ENCODE measurements around the gene CCDC141.
"Not testable (repeated sequence)": the region's sequence is repeated elsewhere in the genome, so short reads cannot be mapped to it uniquely, and the experiment has no call there.

The CCDC141 gene

DNA sequence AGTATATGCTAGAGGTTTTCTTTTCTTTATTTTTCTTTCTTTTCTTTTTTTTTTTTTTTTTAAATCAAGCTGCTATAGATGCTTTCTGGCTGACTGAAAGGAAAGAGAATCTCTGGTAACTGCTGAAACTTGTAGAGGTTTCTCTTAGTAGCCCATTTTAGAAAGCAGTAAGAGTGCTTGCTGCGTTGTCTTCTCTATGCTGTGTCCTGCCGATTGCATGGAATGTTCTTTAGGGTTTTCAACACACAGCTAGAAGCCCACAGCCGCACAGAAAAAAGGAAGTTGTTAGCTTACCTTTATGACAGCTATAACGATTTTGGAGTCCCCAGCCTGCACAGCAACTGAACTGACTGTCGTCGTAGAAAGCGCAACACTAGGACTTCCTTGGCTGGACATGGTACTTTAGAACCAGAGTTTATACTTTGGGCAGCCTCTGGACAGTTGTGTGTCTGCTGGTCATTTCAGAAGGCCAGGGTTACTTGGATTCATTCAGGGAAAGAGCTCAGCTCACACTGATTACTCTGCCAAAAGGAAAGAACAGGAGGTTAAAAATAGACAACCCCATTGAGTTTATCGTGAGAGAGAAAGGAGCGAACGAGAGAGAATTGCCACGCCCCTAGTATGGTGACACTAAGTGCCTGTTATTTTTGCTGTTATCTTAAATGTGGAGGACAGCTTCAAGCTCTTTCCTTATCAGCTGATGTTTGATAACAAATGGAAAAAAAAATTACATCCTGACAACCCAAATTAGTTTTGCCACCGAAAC is at the start of gene CCDC141:
TSS of gene CCDC141 (minus strand) at position 592 of the 766 bp plus-strand sequence. CDS start at position 396, 196 bp downstream.
- TF ChIP-seq, protein P1, sequence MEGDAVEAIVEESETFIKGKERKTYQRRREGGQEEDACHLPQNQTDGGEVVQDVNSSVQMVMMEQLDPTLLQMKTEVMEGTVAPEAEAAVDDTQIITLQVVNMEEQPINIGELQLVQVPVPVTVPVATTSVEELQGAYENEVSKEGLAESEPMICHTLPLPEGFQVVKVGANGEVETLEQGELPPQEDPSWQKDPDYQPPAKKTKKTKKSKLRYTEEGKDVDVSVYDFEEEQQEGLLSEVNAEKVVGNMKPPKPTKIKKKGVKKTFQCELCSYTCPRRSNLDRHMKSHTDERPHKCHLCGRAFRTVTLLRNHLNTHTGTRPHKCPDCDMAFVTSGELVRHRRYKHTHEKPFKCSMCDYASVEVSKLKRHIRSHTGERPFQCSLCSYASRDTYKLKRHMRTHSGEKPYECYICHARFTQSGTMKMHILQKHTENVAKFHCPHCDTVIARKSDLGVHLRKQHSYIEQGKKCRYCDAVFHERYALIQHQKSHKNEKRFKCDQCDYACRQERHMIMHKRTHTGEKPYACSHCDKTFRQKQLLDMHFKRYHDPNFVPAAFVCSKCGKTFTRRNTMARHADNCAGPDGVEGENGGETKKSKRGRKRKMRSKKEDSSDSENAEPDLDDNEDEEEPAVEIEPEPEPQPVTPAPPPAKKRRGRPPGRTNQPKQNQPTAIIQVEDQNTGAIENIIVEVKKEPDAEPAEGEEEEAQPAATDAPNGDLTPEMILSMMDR (IDR thresholded peaks at IDR 0.05; ENCODE audit: low read depth, low read length), result no peak
- TF ChIP-seq, protein P2, sequence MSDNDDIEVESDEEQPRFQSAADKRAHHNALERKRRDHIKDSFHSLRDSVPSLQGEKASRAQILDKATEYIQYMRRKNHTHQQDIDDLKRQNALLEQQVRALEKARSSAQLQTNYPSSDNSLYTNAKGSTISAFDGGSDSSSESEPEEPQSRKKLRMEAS (IDR thresholded peaks at IDR 0.05; ENCODE audit: low read depth, low read length), result no peak
- TF ChIP-seq POLR2A (IDR thresholded peaks at IDR 0.05; ENCODE audit: extremely low read depth, insufficient read length), result no peak
- TF ChIP-seq MYC (IDR thresholded peaks at IDR 0.05; ENCODE audit: low read depth, low read length), result no peak
- no peak within 1 kb of the TSS for H3K4me3 ChIP-seq (ENCODE audit: low read depth, low read length)
- DNase-seq (ENCODE audit: low read depth), result peak; percentile 47

- TF ChIP-seq, protein P1 (IDR thresholded peaks at IDR 0.05; ENCODE audit: low read depth, low read length), result no peak
- TF ChIP-seq POLR2A (IDR thresholded peaks at IDR 0.05; ENCODE audit: extremely low read depth, insufficient read length) (no peak), MYC (IDR thresholded peaks at IDR 0.05; ENCODE audit: low read depth, low read length) (no peak)
- TF ChIP-seq, protein P2 (IDR thresholded peaks at IDR 0.05; ENCODE audit: low read depth, low read length), result no peak
Measured at GRCh38 chr2:179098080-179098689, 48.2 kb upstream of the CCDC141 start.

DNA sequence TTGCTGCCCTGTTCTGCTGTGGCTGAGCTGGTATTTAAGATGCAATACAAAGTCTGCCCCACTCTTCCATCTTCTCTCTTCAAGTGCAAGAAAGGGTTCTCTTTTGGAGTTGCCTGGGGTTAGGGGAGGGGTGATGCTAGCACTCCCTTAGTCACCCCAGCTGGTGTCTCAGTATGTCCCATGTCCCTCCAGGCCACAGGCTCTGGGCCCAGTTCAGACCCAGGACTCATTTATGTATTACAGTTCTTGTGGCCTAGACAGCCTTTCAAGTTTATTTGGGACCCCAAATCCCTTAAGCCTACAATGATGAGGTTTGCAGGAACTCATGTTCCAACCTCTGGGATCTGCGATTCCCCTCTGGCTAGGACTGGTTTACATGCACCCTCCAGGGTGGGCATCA is 47.2 kb upstream of the CCDC141 start:
- no peak overlapping the region for H3K4me3 ChIP-seq (ENCODE audit: low read depth, low read length)
- DNase-seq (ENCODE audit: low read depth), result no peak
- TF ChIP-seq MYC (IDR thresholded peaks at IDR 0.05; ENCODE audit: low read depth, low read length) (no peak), POLR2A (IDR thresholded peaks at IDR 0.05; ENCODE audit: extremely low read depth, insufficient read length) (no peak)
- TF ChIP-seq, protein P1 (IDR thresholded peaks at IDR 0.05; ENCODE audit: low read depth, low read length), result no peak
- TF ChIP-seq, protein P2 (IDR thresholded peaks at IDR 0.05; ENCODE audit: low read depth, low read length), result no peak

More at GRCh38 chr2:179098080-179098689, 48.2 kb upstream of the CCDC141 start:
- no peak overlapping the region for H3K4me3 ChIP-seq (ENCODE audit: low read depth, low read length)
- DNase-seq (ENCODE audit: low read depth), result no peak

DNA sequence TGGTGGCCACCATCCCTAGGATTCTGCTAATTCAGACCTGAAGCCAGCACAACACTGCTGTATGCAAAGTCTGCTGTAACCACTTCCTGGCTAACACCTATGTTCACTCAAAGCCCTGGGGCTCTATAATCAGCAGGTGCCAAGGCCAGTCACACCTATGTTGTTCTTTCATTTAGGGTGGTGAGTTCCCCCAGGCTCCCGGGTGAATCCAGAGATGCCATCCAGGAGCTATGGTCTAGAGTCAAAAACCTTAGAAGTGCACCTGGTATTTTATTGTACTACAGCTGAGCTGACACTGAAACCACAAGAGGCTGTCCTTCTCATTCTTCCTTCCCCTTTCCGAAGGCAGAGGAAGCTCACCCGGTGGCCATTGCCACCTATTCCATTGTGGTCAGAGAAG is 46.2 kb upstream of the CCDC141 start:
- TF ChIP-seq, protein P2 (IDR thresholded peaks at IDR 0.05; ENCODE audit: low read depth, low read length), result no peak
- TF ChIP-seq MYC (IDR thresholded peaks at IDR 0.05; ENCODE audit: low read depth, low read length), result no peak
- TF ChIP-seq, protein P1 (IDR thresholded peaks at IDR 0.05; ENCODE audit: low read depth, low read length), result no peak
- no peak for TF ChIP-seq POLR2A (IDR thresholded peaks at IDR 0.05; ENCODE audit: extremely low read depth, insufficient read length)
- H3K4me3 ChIP-seq (ENCODE audit: low read depth, low read length), result no peak overlapping the region
- no peak for DNase-seq (ENCODE audit: low read depth)

GRCh38 chr2:179092912-179093311 is 43.0 kb upstream of the CCDC141 start:
- DNase-seq (ENCODE audit: low read depth), result not testable (repeated sequence)

DNA sequence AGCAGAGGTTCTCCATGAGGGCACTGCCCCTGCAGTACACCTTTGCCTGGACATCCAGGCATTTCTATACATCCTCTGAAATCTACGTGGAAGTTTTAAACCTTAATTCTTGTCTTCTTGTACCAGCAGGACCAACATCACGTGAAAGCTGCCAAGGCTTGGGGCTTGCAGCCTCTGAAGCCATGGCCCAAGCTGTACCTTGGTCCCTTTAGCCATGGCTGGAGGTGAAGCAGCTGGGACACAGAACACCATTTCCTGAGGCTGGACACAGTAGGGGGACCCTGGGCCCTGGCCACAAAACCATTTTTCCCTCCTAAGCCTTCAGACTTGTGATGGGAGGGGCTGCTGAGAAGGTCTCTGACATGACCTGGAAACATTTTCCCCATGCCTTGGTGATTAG is 32.8 kb upstream of the CCDC141 start:
- DNase-seq (ENCODE audit: low read depth), result no peak
- H3K4me3 ChIP-seq (ENCODE audit: low read depth, low read length), result no peak overlapping the region

More at GRCh38 chr2:179092912-179093311, 43.0 kb upstream of the CCDC141 start:
- H3K4me3 ChIP-seq (ENCODE audit: low read depth, low read length), result not testable (repeated sequence)

More for the DNA sequence above, 32.8 kb upstream of the CCDC141 start:
- TF ChIP-seq, protein P2 (IDR thresholded peaks at IDR 0.05; ENCODE audit: low read depth, low read length), result no peak
- TF ChIP-seq POLR2A (IDR thresholded peaks at IDR 0.05; ENCODE audit: extremely low read depth, insufficient read length), result no peak
- TF ChIP-seq MYC (IDR thresholded peaks at IDR 0.05; ENCODE audit: low read depth, low read length), result no peak
- TF ChIP-seq, protein P1 (IDR thresholded peaks at IDR 0.05; ENCODE audit: low read depth, low read length), result no peak
